ENCODE results near the gene LRBA.

LRBA gene

GRCh38 chr4:151000747-151001429, 14.2 kb downstream of the LRBA start:
- H3K27ac ChIP-seq (ENCODE audit: low read length): no peak overlapping the region
- no peaks in the 10 kb centered on the region for H3K9me2 ChIP-seq (replicated peaks; ENCODE audit: insufficient read depth, low read length)
- no peaks in the 10 kb centered on the region for H3K36me3 ChIP-seq (replicated peaks; ENCODE audit: insufficient read depth, low read length)
- H3K9me3 ChIP-seq (replicated peaks; ENCODE audit: insufficient read depth, low read length): no peaks in the 10 kb centered on the region
- no peak overlapping the region for H3K9ac ChIP-seq (ENCODE audit: low read length)
- no peaks in the 10 kb centered on the region for H3K4me1 ChIP-seq (ENCODE audit: low read length)
- H3K4me3 ChIP-seq (ENCODE audit: low read length): no peak overlapping the region
- no peak overlapping the region for H3K4me2 ChIP-seq (ENCODE audit: low read depth, low read length)
- DNase-seq: no peak
- H3F3A ChIP-seq (ENCODE audit: insufficient read depth, low read length): no peaks in the 10 kb centered on the region
- H3K79me2 ChIP-seq (ENCODE audit: low read length): peaks cover 99% of the 10 kb centered on the region
- TF ChIP-seq CTCF (IDR thresholded peaks at IDR 0.05; ENCODE audit: low read length): no peak
- no peak for TF ChIP-seq EZH2phosphoT487 (IDR thresholded peaks at IDR 0.05; ENCODE audit: low read length)
- TF ChIP-seq EZH2 (optimal IDR thresholded peaks at IDR 0.05; ENCODE audit: low read depth, low read length): no peak
- H4K20me1 ChIP-seq (ENCODE audit: insufficient read depth, low read length): peaks cover 3% of the 10 kb centered on the region; the same call in 1 of the 2 replicates
- no peak overlapping the region for H2AFZ ChIP-seq (ENCODE audit: low read length)
- H3K27me3 ChIP-seq (replicated peaks; ENCODE audit: insufficient read depth, low read length): no peaks in the 10 kb centered on the region

GRCh38 chr4:150999086-150999485, 16.0 kb downstream of the LRBA start:
- Histone ChIP-seq H2AFZ (ENCODE audit: low read length) (no peak overlapping the region), H3K9me2 (replicated peaks; ENCODE audit: insufficient read depth, low read length) (no peaks in the 10 kb centered on the region), H3K4me3 (ENCODE audit: low read length) (no peak overlapping the region), H3K9me3 (replicated peaks; ENCODE audit: insufficient read depth, low read length) (no peaks in the 10 kb centered on the region), H3K4me1 (ENCODE audit: low read length) (no peaks in the 10 kb centered on the region), H3K4me2 (ENCODE audit: low read depth, low read length) (no peak overlapping the region), H3K27ac (ENCODE audit: low read length) (no peak overlapping the region), H3K79me2 (ENCODE audit: low read length) (peaks cover 98% of the 10 kb centered on the region), H3K27me3 (replicated peaks; ENCODE audit: insufficient read depth, low read length) (no peaks in the 10 kb centered on the region), H4K20me1 (ENCODE audit: insufficient read depth, low read length) (peaks cover 3% of the 10 kb centered on the region; the same call in 1 of the 2 replicates), H3F3A (ENCODE audit: insufficient read depth, low read length) (no peaks in the 10 kb centered on the region), H3K36me3 (replicated peaks; ENCODE audit: insufficient read depth, low read length) (no peaks in the 10 kb centered on the region), H3K9ac (ENCODE audit: low read length) (no peak overlapping the region)
- TF ChIP-seq CTCF (IDR thresholded peaks at IDR 0.05; ENCODE audit: low read length) (no peak), EZH2 (optimal IDR thresholded peaks at IDR 0.05; ENCODE audit: low read depth, low read length) (no peak), EZH2phosphoT487 (IDR thresholded peaks at IDR 0.05; ENCODE audit: low read length) (no peak)
- no peak for DNase-seq

- no peaks in the 10 kb centered on the region for H3F3A ChIP-seq (ENCODE audit: insufficient read depth, low read length)
- H3K9me2 ChIP-seq (replicated peaks; ENCODE audit: insufficient read depth, low read length): no peaks in the 10 kb centered on the region
- no peaks in the 10 kb centered on the region for H3K36me3 ChIP-seq (replicated peaks; ENCODE audit: insufficient read depth, low read length)
- no peak overlapping the region for H2AFZ ChIP-seq (ENCODE audit: low read length)
- peaks cover 3% of the 10 kb centered on the region; the same call in 1 of the 2 replicates for H4K20me1 ChIP-seq (ENCODE audit: insufficient read depth, low read length)
- H3K27ac ChIP-seq (ENCODE audit: low read length): no peak overlapping the region
- H3K9me3 ChIP-seq (replicated peaks; ENCODE audit: insufficient read depth, low read length): no peaks in the 10 kb centered on the region
- H3K9ac ChIP-seq (ENCODE audit: low read length): no peak overlapping the region
- DNase-seq: no peak
- no peak for TF ChIP-seq EZH2phosphoT487 (IDR thresholded peaks at IDR 0.05; ENCODE audit: low read length)
- no peak for TF ChIP-seq CTCF (IDR thresholded peaks at IDR 0.05; ENCODE audit: low read length)
- TF ChIP-seq EZH2 (optimal IDR thresholded peaks at IDR 0.05; ENCODE audit: low read depth, low read length): no peak
- peaks cover 95% of the 10 kb centered on the region for H3K79me2 ChIP-seq (ENCODE audit: low read length)
- H3K27me3 ChIP-seq (replicated peaks; ENCODE audit: insufficient read depth, low read length): no peaks in the 10 kb centered on the region
- H3K4me3 ChIP-seq (ENCODE audit: low read length): no peak overlapping the region
- H3K4me2 ChIP-seq (ENCODE audit: low read depth, low read length): no peak overlapping the region
- no peaks in the 10 kb centered on the region for H3K4me1 ChIP-seq (ENCODE audit: low read length)
Measured at GRCh38 chr4:150997141-150997540, 17.9 kb downstream of the LRBA start.

Measured in MM.1S (cell line).